Vagina (tissue), 2 donors: ENCODE measurements around the gene HLA-G.

Experiments
- POLR2A ChIP-seq, 2 donors: fragments of 450-650 bp; IDR thresholded peaks; one replicate each; pipeline ENCODE4 v1.6.1; 2017; ENCODE audit warnings: antibody characterized with exemption in 2 of 2, mild to moderate bottlenecking in 2 of 2, moderate library complexity in 2 of 2
- POLR2AphosphoS5 ChIP-seq, 2 donors: sonication (generic); formaldehyde crosslinking; IDR thresholded peaks; one replicate each; pipeline ENCODE4 v1.9.0; 2017; ENCODE audit warnings: antibody characterized with exemption in 2 of 2, mild to moderate bottlenecking in 2 of 2, low read depth in 1 of 2; ENCODE audit not compliant: insufficient read depth in 1 of 2
- TF ChIP-seq, protein P1 (sequence below), 3 experiments: fragments of 450-650 bp in 2 of 3; fragments of 200-600 bp in 1 of 3; sonication (generic) in 1 of 3; IDR thresholded peaks; one replicate each; pipeline ENCODE4 v1.5.1; 2017 to 2019; ENCODE audit warnings: antibody characterized with exemption in 3 of 3, mild to moderate bottlenecking in 2 of 3, moderate library complexity in 2 of 3

DNA sequence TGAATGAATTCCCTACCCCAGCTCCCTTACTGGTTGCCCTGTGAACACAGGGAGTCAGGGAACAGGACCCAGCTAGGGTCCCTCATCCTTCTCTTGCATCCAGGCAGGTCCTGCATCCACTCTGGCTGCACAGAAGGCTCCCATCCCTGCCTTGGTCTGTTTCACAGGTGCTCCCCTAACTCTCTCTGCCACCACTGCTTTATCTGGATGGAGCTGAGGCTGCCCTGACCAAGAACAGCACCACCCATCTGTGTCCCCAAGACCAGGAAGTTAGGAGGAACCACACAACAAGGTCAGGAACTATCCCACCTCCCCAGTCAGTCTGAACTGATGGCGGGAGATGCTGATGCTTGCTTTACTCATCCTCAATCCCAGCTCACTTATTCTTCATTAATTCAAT is 16.2 kb upstream of the HLA-G start:
- TF ChIP-seq POLR2A (IDR thresholded peaks at IDR 0.05) (no peak), POLR2AphosphoS5 (IDR thresholded peaks at IDR 0.05; ENCODE audit: insufficient read depth in 1 of 2, low read depth in 1 of 2) (no peak)
- TF ChIP-seq, protein P1, sequence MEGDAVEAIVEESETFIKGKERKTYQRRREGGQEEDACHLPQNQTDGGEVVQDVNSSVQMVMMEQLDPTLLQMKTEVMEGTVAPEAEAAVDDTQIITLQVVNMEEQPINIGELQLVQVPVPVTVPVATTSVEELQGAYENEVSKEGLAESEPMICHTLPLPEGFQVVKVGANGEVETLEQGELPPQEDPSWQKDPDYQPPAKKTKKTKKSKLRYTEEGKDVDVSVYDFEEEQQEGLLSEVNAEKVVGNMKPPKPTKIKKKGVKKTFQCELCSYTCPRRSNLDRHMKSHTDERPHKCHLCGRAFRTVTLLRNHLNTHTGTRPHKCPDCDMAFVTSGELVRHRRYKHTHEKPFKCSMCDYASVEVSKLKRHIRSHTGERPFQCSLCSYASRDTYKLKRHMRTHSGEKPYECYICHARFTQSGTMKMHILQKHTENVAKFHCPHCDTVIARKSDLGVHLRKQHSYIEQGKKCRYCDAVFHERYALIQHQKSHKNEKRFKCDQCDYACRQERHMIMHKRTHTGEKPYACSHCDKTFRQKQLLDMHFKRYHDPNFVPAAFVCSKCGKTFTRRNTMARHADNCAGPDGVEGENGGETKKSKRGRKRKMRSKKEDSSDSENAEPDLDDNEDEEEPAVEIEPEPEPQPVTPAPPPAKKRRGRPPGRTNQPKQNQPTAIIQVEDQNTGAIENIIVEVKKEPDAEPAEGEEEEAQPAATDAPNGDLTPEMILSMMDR (IDR thresholded peaks at IDR 0.05) = no peak
